Neural cell (in vitro differentiated cells): Measurements from ENCODE around the gene LPGAT1. TPM values are rescaled to one million over a fixed set of nuclear protein-coding genes. Genes with fewer than 3 reads are reported as not detected.

Source experiments
- H2AFZ ChIP-seq: fragments of 200-600, 300-800 bp; sonication (generic), shearing (Covaris generic); 2 replicates; pipeline ENCODE4 v1.6.0; 2014; ENCODE audit warnings: low read depth, mild to moderate bottlenecking, antibody characterized with exemption, low read length, moderate library complexity
- H3F3A ChIP-seq: fragments of 200-600 bp; shearing (Covaris generic); 2 replicates; pipeline ENCODE4 v1.6.1; 2016; ENCODE audit warnings: mild to moderate bottlenecking, moderate library complexity, mixed read lengths, antibody characterized with exemption, low read length; ENCODE audit not compliant: insufficient read depth, poor library complexity, severe bottlenecking
- H3K27ac ChIP-seq: fragments of 200-600, 300-800 bp; sonication (generic), shearing (Covaris generic); 2 replicates; pipeline ENCODE4 v1.5.1; 2014; ENCODE audit warnings: mild to moderate bottlenecking, low read length, moderate library complexity
- H3K27me3 ChIP-seq: fragments of 300-800, 200-600 bp; sonication (generic), shearing (Covaris generic); 2 replicates; pipeline ENCODE4 v1.6.0; 2014; ENCODE audit warnings: mild to moderate bottlenecking, low read depth, low read length, moderate library complexity; ENCODE audit not compliant: insufficient read depth
- H3K36me3 ChIP-seq: fragments of 300-800, 200-600 bp; sonication (generic), shearing (Covaris generic); 2 replicates; pipeline ENCODE4 v1.5.1; 2014; ENCODE audit warnings: mild to moderate bottlenecking, antibody characterized with exemption, low read length, moderate library complexity; ENCODE audit not compliant: insufficient read depth
- H3K4me2 ChIP-seq: fragments of 300-800, 200-600 bp; sonication (generic), shearing (Covaris generic); 2 replicates; pipeline ENCODE4 v1.6.0; 2014; ENCODE audit warnings: mild to moderate bottlenecking, low read length
- H3K4me3 ChIP-seq: fragments of 300-800, 200-600 bp; sonication (generic), shearing (Covaris generic); 2 replicates; pipeline ENCODE4 v1.5.1; 2014; ENCODE audit warnings: mild to moderate bottlenecking, low read length, moderate library complexity
- H3K79me2 ChIP-seq: fragments of 200-600 bp; shearing (Covaris generic); replicated peaks from 2 replicates; pipeline ENCODE4 v1.6.0; 2014; ENCODE audit warnings: mild to moderate bottlenecking, low read length, moderate library complexity; ENCODE audit not compliant: insufficient read depth
- H3K9ac ChIP-seq: fragments of 300-800, 200-600 bp; sonication (generic), shearing (Covaris generic); 2 replicates; pipeline ENCODE4 v1.6.1; 2016; ENCODE audit warnings: mild to moderate bottlenecking, low read length, mixed read lengths
- H3K9me2 ChIP-seq: fragments of 200-600 bp; shearing (Covaris generic); 2 replicates; pipeline ENCODE4 v1.6.1; 2016; ENCODE audit warnings: mild to moderate bottlenecking, low read length, mixed read lengths; ENCODE audit not compliant: insufficient read depth
- H3K9me3 ChIP-seq: fragments of 200-600, 300-800 bp; sonication (generic), shearing (Covaris generic); 2 replicates; pipeline ENCODE4 v1.6.1; 2016; ENCODE audit warnings: mild to moderate bottlenecking, mixed run types, low read length, moderate library complexity, mixed read lengths
- H4K20me1 ChIP-seq: fragments of 200-600 bp; shearing (Covaris generic); 2 replicates; pipeline ENCODE4 v1.6.1; 2016; ENCODE audit warnings: mild to moderate bottlenecking, mixed run types; ENCODE audit not compliant: insufficient read depth
- EP300 ChIP-seq: fragments of 450-650 bp; conservative IDR thresholded peaks from 2 replicates; pipeline ENCODE4 v1.6.1; 2014; ENCODE audit warnings: antibody characterized with exemption, mild to moderate bottlenecking, moderate library complexity; ENCODE audit not compliant: poor library complexity, severe bottlenecking
- EZH2 ChIP-seq: fragments of 200-600, 300-800 bp; shearing (Covaris generic), sonication (generic); IDR thresholded peaks from 2 replicates; pipeline ENCODE4 v1.6.1; 2014; ENCODE audit warnings: antibody characterized with exemption, low read length, borderline replicate concordance, mild to moderate bottlenecking; ENCODE audit not compliant: insufficient read depth, poor library complexity, severe bottlenecking
- MXI1 ChIP-seq: fragments of 450-650 bp; conservative IDR thresholded peaks from 2 replicates; pipeline ENCODE4 v1.6.1; 2014; ENCODE audit warnings: antibody characterized with exemption, mild to moderate bottlenecking; ENCODE audit not compliant: poor library complexity, severe bottlenecking
- POLR2AphosphoS5 ChIP-seq: IDR thresholded peaks from 2 replicates; pipeline ENCODE4 v1.6.1; 2012
- RAD21 ChIP-seq: fragments of 450-650 bp; conservative IDR thresholded peaks from 2 replicates; pipeline ENCODE4 v1.6.1; 2014; ENCODE audit warnings: antibody characterized with exemption, mild to moderate bottlenecking, moderate library complexity
- SMC3 ChIP-seq: fragments of 450-650 bp; conservative IDR thresholded peaks from 2 replicates; pipeline ENCODE4 v1.6.1; 2014; ENCODE audit warnings: antibody characterized with exemption, mild to moderate bottlenecking, moderate library complexity; ENCODE audit not compliant: poor library complexity
- TAF1 ChIP-seq: IDR thresholded peaks from 2 replicates; pipeline ENCODE4 v1.6.1; 2012; ENCODE audit warnings: low read depth
- polyA plus RNA-seq: library from polyadenylated mRNA; depleted of rRNA; stranded (reverse); fragments of >200 nt; gene quantifications from 2 replicates; pipeline ENCODE4 v1.2.3, GENCODE V29; 2014
- TF ChIP-seq, protein P1 (sequence below): IDR thresholded peaks from 2 replicates; pipeline ENCODE4 v1.6.1; 2012; ENCODE audit warnings: borderline replicate concordance
- TF ChIP-seq, protein P2 (sequence below): fragments of 450-650 bp; IDR thresholded peaks from 2 replicates; pipeline ENCODE4 v1.5.1; 2014; ENCODE audit warnings: antibody characterized with exemption, mild to moderate bottlenecking, moderate library complexity; ENCODE audit not compliant: poor library complexity, severe bottlenecking

Gene LPGAT1
- polyA plus RNA-seq, 1 donor from 2014 or later = 53.1 TPM

DNA sequence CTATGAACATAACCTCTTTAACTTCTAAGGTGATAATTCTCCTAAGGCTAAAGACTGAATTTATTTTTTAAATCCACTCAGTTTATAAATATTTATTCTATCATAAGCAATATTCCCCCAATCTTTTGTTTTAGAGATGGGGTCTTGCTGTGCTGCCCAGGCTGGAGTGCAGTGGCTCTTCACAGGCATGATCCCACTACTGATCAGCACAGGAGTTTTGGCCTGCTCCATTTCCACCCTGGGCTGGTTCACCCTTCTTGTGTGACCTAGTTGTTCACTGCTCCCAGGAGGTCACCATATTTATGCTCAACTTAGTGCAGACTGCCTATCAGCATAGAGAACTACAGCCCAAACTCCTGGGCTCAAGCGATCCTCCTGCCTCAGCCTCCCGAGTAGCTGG, 38.6 kb downstream of the LPGAT1 start:
- Histone ChIP-seq H3K4me2 (no peak overlapping the region), H3F3A (no peaks in the 10 kb centered on the region), H3K27me3 (no peaks in the 10 kb centered on the region), H3K9ac (no peak overlapping the region), H3K36me3 (peaks cover 8% of the 10 kb centered on the region), H3K79me2 (no peaks in the 10 kb centered on the region), H4K20me1 (no peaks in the 10 kb centered on the region), H3K27ac (no peak overlapping the region), H3K9me3 (no peaks in the 10 kb centered on the region), H3K9me2 (no peaks in the 10 kb centered on the region), H2AFZ (no peak overlapping the region), H3K4me3 (no peak overlapping the region)
- no peak for TF ChIP-seq MXI1
- TF ChIP-seq, protein P1, sequence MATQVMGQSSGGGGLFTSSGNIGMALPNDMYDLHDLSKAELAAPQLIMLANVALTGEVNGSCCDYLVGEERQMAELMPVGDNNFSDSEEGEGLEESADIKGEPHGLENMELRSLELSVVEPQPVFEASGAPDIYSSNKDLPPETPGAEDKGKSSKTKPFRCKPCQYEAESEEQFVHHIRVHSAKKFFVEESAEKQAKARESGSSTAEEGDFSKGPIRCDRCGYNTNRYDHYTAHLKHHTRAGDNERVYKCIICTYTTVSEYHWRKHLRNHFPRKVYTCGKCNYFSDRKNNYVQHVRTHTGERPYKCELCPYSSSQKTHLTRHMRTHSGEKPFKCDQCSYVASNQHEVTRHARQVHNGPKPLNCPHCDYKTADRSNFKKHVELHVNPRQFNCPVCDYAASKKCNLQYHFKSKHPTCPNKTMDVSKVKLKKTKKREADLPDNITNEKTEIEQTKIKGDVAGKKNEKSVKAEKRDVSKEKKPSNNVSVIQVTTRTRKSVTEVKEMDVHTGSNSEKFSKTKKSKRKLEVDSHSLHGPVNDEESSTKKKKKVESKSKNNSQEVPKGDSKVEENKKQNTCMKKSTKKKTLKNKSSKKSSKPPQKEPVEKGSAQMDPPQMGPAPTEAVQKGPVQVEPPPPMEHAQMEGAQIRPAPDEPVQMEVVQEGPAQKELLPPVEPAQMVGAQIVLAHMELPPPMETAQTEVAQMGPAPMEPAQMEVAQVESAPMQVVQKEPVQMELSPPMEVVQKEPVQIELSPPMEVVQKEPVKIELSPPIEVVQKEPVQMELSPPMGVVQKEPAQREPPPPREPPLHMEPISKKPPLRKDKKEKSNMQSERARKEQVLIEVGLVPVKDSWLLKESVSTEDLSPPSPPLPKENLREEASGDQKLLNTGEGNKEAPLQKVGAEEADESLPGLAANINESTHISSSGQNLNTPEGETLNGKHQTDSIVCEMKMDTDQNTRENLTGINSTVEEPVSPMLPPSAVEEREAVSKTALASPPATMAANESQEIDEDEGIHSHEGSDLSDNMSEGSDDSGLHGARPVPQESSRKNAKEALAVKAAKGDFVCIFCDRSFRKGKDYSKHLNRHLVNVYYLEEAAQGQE = no peak
- no peak for TF ChIP-seq EZH2
- no peak for TF ChIP-seq EP300
- no peak for TF ChIP-seq POLR2AphosphoS5

DNA sequence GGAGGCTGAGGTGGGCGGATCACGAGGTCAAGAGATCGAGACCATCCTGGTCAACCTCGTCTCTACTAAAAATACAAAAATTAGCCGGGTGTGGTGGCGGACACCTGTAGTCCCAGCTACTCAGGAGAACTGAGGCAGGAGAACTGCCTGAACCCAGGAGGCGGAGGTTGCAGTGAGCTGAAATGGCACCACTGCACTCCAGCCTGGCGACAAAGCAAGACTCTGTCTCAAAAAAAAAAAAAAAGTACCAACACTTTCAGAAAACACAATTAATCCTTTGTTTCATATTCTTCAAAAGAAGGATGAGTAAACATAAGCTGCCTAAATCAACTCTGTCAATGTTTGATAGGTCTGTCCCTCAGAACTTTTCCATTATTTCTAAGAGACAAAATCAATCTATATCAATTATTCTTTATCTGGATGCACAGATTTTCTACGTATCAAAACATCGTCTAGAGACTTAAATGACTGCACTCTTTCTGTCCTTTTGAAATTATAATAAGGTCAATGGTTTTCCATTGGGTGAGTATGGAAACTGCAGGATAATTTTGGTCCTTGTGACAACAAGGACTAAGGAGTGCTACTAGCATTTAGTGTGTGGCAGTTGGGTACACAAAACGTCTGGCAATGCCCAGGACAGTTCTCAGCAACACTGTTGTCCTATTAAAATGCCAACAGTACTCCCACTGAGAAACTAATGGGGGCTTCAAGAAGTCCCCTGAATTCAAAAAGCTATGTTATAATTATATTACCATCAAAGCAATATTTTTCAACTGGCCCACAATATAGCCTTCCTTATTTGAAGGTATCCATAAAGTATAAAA, 40.7 kb downstream of the LPGAT1 start:
- Histone ChIP-seq H3K9me3 (no peaks in the 10 kb centered on the region), H3K9ac (no peak overlapping the region), H3K4me3 (no peak overlapping the region), H3K27me3 (no peaks in the 10 kb centered on the region), H3F3A (no peaks in the 10 kb centered on the region), H3K27ac (no peak overlapping the region), H3K4me2 (no peak overlapping the region), H3K79me2 (no peaks in the 10 kb centered on the region), H4K20me1 (no peaks in the 10 kb centered on the region), H3K36me3 (peaks cover 5% of the 10 kb centered on the region), H3K9me2 (no peaks in the 10 kb centered on the region), H2AFZ (no peak overlapping the region)
- TF ChIP-seq SMC3 = no peak
- TF ChIP-seq RAD21 = no peak
- TF ChIP-seq EZH2 = no peak
- no peak for TF ChIP-seq MXI1
- TF ChIP-seq, protein P1 = no peak
- no peak for TF ChIP-seq TAF1
- TF ChIP-seq EP300 = no peak
- TF ChIP-seq, protein P2, sequence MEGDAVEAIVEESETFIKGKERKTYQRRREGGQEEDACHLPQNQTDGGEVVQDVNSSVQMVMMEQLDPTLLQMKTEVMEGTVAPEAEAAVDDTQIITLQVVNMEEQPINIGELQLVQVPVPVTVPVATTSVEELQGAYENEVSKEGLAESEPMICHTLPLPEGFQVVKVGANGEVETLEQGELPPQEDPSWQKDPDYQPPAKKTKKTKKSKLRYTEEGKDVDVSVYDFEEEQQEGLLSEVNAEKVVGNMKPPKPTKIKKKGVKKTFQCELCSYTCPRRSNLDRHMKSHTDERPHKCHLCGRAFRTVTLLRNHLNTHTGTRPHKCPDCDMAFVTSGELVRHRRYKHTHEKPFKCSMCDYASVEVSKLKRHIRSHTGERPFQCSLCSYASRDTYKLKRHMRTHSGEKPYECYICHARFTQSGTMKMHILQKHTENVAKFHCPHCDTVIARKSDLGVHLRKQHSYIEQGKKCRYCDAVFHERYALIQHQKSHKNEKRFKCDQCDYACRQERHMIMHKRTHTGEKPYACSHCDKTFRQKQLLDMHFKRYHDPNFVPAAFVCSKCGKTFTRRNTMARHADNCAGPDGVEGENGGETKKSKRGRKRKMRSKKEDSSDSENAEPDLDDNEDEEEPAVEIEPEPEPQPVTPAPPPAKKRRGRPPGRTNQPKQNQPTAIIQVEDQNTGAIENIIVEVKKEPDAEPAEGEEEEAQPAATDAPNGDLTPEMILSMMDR = no peak
- no peak for TF ChIP-seq POLR2AphosphoS5
